Esophagus squamous epithelium (tissue), 4 donors: ENCODE measurements around the gene CDKN1B.

Source experiments
- CTCF ChIP-seq, 6 experiments: fragments of 450-650 bp in 4 of 6; fragments of 200-600 bp in 2 of 6; sonication (generic) in 2 of 6; IDR thresholded peaks; one replicate each; pipeline ENCODE4 v1.5.1; 2016 to 2019; ENCODE audit warnings: antibody characterized with exemption in 6 of 6, mild to moderate bottlenecking in 4 of 6, moderate library complexity in 4 of 6
- POLR2A ChIP-seq, 4 donors: fragments of 450-650 bp; IDR thresholded peaks; one replicate each; pipeline ENCODE4 v1.6.1; 2017; ENCODE audit warnings: antibody characterized with exemption in 4 of 4, mild to moderate bottlenecking in 4 of 4, moderate library complexity in 3 of 4

- TF ChIP-seq CTCF (IDR thresholded peaks at IDR 0.05) (no peak), POLR2A (IDR thresholded peaks at IDR 0.05) (no peak)
These were observed 15.9 kb downstream of the CDKN1B start for GRCh38 chr12:12733118-12733517.
